Colonic mucosa (tissue), 4 donors: ENCODE results near the gene THSD4. TPM values are rescaled to one million over a fixed set of nuclear protein-coding genes. Genes with fewer than 3 reads are reported as not detected.

ENCODE experiments used
- DNase-seq: peaks from one replicate; pipeline ENCODE4 v3.0.0-alpha.2; 2020
- H3K27ac ChIP-seq: fragments of 200-600 bp; one replicate; pipeline ENCODE4 v1.8.0; 2021
- H3K27me3 ChIP-seq: fragments of 200-600 bp; one replicate; pipeline ENCODE4 v1.8.0; 2021
- H3K36me3 ChIP-seq: fragments of 200-600 bp; one replicate; pipeline ENCODE4 v1.8.0; 2021
- H3K4me1 ChIP-seq: fragments of 200-600 bp; one replicate; pipeline ENCODE4 v1.8.0; 2021; ENCODE audit warnings: mild to moderate bottlenecking
- H3K4me3 ChIP-seq: fragments of 200-600 bp; one replicate; pipeline ENCODE4 v1.8.0; 2021
- H3K9ac ChIP-seq, 2 donors: one replicate each; pipeline ENCODE4 v1.7.0; 2013; ENCODE audit warnings: control low read depth in 2 of 2, low read depth in 2 of 2, low read length in 2 of 2
- H3K9me3 ChIP-seq: fragments of 200-600 bp; one replicate; pipeline ENCODE4 v1.8.0; 2021
- intact Hi-C: fragments of 100-400 bp; cut with DNase I; formaldehyde crosslinking; loops from one replicate; pipeline ENCODE4 v1.14.1; 2022
- total RNA-seq, 2 donors: library from RNA; stranded (reverse); fragmentation: NEBNext Ultra II Directional in 1 of 2; extraction: Animal tissue kit (Norgen Biotek cat#: 25700) in 1 of 2; gene quantifications; one replicate each; pipeline ENCODE4 v1.2.1, GENCODE V29; 2021
- TF ChIP-seq, protein P1 (sequence below): fragments of 200-600 bp; IDR thresholded peaks from one replicate; pipeline ENCODE4 v1.8.0; 2022; ENCODE audit warnings: antibody characterized with exemption, mild to moderate bottlenecking
- donor health status: healthy.
- donor health status: DM: no; HTN: no; CAD: no.
- donor health status: DM: no; HTN: no; CAD: no.

THSD4 gene
- total RNA-seq, 2 donors from 2014 or later: 18.8 to 23.5 TPM

DNA sequence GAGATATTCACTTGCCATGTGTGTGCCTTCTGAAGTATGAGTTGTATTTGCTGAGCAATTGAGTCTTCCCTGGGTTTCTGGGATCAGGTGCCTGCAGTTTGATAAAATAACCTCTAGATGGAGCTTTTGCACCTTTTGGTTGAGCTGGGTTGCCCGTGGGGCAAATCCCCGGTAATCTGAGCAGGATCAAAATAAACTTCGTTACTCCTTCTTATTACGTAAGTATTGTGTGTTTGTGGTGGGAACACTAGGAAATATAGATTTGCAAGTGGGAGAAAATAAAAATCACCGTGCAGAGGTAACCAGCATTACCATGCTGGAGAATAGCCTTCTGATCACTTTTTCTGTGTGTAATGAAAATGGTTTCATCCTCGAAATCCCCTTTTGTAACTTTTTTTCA lies 417.7 kb downstream of the THSD4 start:
- intact Hi-C loops: no loop called here

DNA sequence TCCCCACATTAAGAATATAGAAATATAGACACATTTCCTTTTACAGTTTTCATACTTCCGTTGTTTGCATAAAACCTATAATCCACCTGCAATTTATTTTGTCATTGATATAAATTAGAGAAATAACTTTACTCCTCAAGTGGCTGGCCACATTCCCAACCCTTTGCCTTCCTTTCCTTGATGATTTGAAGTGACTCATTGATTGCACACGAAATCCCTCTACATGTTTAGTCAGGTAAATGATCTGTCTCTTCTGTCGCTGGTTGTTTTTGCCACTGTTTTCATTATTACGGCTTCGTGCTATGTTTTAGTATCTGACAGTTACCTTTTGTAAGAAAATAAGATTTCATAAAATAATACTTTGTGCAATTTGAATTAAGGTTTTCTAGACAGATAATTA lies 422.9 kb downstream of the THSD4 start:
- TF ChIP-seq, protein P1, sequence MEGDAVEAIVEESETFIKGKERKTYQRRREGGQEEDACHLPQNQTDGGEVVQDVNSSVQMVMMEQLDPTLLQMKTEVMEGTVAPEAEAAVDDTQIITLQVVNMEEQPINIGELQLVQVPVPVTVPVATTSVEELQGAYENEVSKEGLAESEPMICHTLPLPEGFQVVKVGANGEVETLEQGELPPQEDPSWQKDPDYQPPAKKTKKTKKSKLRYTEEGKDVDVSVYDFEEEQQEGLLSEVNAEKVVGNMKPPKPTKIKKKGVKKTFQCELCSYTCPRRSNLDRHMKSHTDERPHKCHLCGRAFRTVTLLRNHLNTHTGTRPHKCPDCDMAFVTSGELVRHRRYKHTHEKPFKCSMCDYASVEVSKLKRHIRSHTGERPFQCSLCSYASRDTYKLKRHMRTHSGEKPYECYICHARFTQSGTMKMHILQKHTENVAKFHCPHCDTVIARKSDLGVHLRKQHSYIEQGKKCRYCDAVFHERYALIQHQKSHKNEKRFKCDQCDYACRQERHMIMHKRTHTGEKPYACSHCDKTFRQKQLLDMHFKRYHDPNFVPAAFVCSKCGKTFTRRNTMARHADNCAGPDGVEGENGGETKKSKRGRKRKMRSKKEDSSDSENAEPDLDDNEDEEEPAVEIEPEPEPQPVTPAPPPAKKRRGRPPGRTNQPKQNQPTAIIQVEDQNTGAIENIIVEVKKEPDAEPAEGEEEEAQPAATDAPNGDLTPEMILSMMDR: no peak
- H3K9ac ChIP-seq: no peak overlapping the region
- intact Hi-C loops: no loop called here
- no peaks in the 10 kb centered on the region for H3K9me3 ChIP-seq
- no peak overlapping the region for H3K4me3 ChIP-seq
- H3K27me3 ChIP-seq: no peaks in the 10 kb centered on the region
- no peaks in the 10 kb centered on the region for H3K4me1 ChIP-seq
- no peak overlapping the region for H3K27ac ChIP-seq
- H3K36me3 ChIP-seq: no peaks in the 10 kb centered on the region
- DNase-seq: no peak

More for the DNA sequence above, 417.7 kb downstream of the THSD4 start:
- Histone ChIP-seq H3K27ac (no peak overlapping the region), H3K9me3 (no peaks in the 10 kb centered on the region), H3K27me3 (no peaks in the 10 kb centered on the region), H3K9ac (no peak overlapping the region), H3K36me3 (no peaks in the 10 kb centered on the region), H3K4me3 (no peak overlapping the region), H3K4me1 (peaks cover 6% of the 10 kb centered on the region)
- TF ChIP-seq, protein P1: peak; percentile 48
- DNase-seq: no peak

DNA sequence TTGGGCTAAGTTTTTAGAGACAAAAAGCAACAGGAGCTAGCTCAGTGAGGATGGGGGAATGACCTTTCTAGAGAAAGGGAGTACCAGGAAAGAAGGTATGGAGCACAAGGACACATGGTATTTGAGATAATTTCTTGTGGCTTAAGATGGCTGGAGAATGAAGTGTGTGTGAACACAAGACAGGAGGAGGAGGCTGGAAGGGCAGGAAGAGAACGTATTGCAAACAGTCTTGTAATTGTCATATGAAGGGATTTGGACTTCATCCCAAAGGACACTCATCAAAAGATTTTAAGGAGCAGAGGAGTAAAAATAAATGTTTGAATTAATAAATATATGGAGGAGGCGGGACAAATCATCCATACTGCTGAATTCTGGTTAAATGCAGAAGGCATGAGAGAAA lies 426.5 kb downstream of the THSD4 start:
- H3K4me1 ChIP-seq: no peaks in the 10 kb centered on the region
- intact Hi-C loops: no loop called here
- H3K27ac ChIP-seq: no peak overlapping the region

DNA sequence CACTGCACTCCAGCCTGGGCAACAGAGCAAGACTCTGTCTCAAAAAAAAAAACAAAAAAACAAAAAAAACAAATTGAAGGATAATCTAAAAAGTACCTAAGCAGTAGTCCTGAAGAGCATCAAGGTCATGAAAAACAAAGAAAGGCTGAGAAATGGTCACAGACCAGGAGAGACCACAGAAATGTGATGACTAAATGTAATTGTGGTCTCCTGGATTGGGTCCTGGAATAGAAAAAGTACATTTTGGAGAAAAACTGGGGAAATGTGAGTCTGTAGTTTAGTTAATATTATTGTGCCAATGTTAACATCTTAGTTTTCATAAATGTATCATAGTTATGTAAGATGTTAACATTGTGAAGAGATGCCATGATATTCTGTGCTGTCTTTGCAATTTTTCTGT lies 427.6 kb downstream of the THSD4 start:
- no peaks in the 10 kb centered on the region for H3K36me3 ChIP-seq
- H3K9me3 ChIP-seq: no peaks in the 10 kb centered on the region
- intact Hi-C loops: no loop called here
- H3K27me3 ChIP-seq: no peaks in the 10 kb centered on the region
- DNase-seq: no peak
- H3K4me1 ChIP-seq: no peaks in the 10 kb centered on the region
- H3K4me3 ChIP-seq: no peak overlapping the region
- no peak overlapping the region for H3K27ac ChIP-seq
- TF ChIP-seq, protein P1: no peak
- H3K9ac ChIP-seq: no peak overlapping the region

More for the DNA sequence above, 426.5 kb downstream of the THSD4 start:
- H3K9me3 ChIP-seq: no peaks in the 10 kb centered on the region
- H3K9ac ChIP-seq: no peak overlapping the region
- no peak for DNase-seq
- H3K4me3 ChIP-seq: no peak overlapping the region
- no peaks in the 10 kb centered on the region for H3K36me3 ChIP-seq
- H3K27me3 ChIP-seq: no peaks in the 10 kb centered on the region
- TF ChIP-seq, protein P1: no peak

DNA sequence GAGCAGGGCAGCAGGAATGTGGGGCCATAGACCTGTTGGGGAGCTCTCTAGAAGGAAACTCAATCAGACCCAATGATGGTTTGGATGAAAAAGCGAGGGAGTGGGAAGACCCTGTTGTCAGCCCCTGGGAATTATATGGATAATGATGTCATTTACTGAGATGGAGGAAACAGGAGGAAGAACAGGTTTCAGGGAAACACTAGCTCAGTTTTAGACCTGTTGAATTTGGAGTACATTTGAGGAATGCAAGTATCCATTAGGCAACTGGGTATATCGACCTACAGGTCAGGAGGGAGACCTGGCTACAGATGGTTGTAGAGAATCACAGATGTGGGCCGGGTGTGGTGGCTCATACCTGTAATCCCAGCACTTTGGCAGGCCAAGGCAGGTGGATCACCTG lies 428.1 kb downstream of the THSD4 start:
- Histone ChIP-seq H3K9ac (no peak overlapping the region), H3K4me3 (no peak overlapping the region), H3K27ac (no peak overlapping the region), H3K36me3 (no peaks in the 10 kb centered on the region), H3K9me3 (no peaks in the 10 kb centered on the region), H3K4me1 (no peaks in the 10 kb centered on the region), H3K27me3 (no peaks in the 10 kb centered on the region)
- no peak for DNase-seq
- intact Hi-C loops: no loop called here
- TF ChIP-seq, protein P1: no peak
